GM12878 (cell line): ENCODE data around the gene CLEC3A. TPM values are rescaled to one million over a fixed set of nuclear protein-coding genes. Genes with fewer than 3 reads are reported as not detected.

Experiments
- ATAC-seq: fragments of 200-7000 bp; cut with Tn5 transposase; 3 replicates; pipeline ENCODE4 v1.9.1; 2020; ENCODE audit warnings: mild to moderate bottlenecking, moderate library complexity
- BruUV-seq: library from RNA; stranded (reverse); fragments of 400-500 nt; replicated peaks from 2 replicates; lab custom pipeline; 2021; lab: Mats Ljungman, UMichigan
- CTCF ChIA-PET: fragments of 300-600 bp; sonication (Branson Sonifier 250); formaldehyde crosslinking; extraction: SDS; loops from one replicate; lab custom pipeline; 2021; ENCODE audit warnings: inconsistent platforms; lab: Yijun Ruan, JAX
- POLR2A ChIA-PET: fragments of 350-600 bp; formaldehyde crosslinking; extraction: SDS; loops from one replicate; lab custom pipeline; 2021; ENCODE audit warnings: inconsistent platforms; lab: Charles Lee
- RAD21 ChIA-PET: fragments of 300-600 bp; sonication (Branson Sonifier 250); formaldehyde crosslinking; loops from one replicate; lab custom pipeline; 2023; ENCODE audit warnings: antibody characterized with exemption; ENCODE audit not compliant: unreplicated experiment; lab: Charles Lee
- SMC1A ChIA-PET: fragments of 300-600 bp; sonication (Branson Sonifier 250); formaldehyde crosslinking; loops from one replicate; lab custom pipeline; 2023; ENCODE audit not compliant: unreplicated experiment, uncharacterized antibody; lab: Charles Lee
- DNase-seq: peaks from one replicate; pipeline ENCODE4 v3.0.0-alpha.2; 2011; ENCODE audit warnings: low read depth, low spot score
- FAIRE-seq: peaks from 3 replicates; lab custom pipeline; 2011; peaks lifted over from hg19 to GRCh38; lab: Jason Lieb, UNC
- H2AFZ ChIP-seq: 2 replicates; pipeline ENCODE4 v1.6.0; 2011; ENCODE audit warnings: low read depth, low read length, control low read depth; ENCODE audit not compliant: control insufficient read depth
- H3K27ac ChIP-seq: 2 replicates; pipeline ENCODE4 v1.5.1; 2011; ENCODE audit warnings: control low read depth; ENCODE audit not compliant: control insufficient read depth, insufficient read depth
- H3K27me3 ChIP-seq, 2 experiments: replicated peaks in 1 of 2; 2 replicates each; pipeline versions ENCODE4 v1.6.0 to v1.6.1; 2011; ENCODE audit warnings: low read length in 1 of 2; ENCODE audit not compliant: control insufficient read depth in 2 of 2, insufficient read depth in 2 of 2
- H3K36me3 ChIP-seq, 2 experiments: 2 replicates each; pipeline ENCODE4 v1.5.1; 2011; ENCODE audit warnings: low read length in 1 of 2; ENCODE audit not compliant: control insufficient read depth in 2 of 2, insufficient read depth in 2 of 2
- H3K4me1 ChIP-seq: 2 replicates; pipeline ENCODE4 v1.6.1; 2011; ENCODE audit warnings: mild to moderate bottlenecking, low read length, moderate library complexity, mixed read lengths; ENCODE audit not compliant: control insufficient read depth, insufficient read depth
- H3K4me2 ChIP-seq: 2 replicates; pipeline ENCODE4 v1.6.0; 2011; ENCODE audit warnings: control low read depth; ENCODE audit not compliant: control insufficient read depth, insufficient read depth
- H3K4me3 ChIP-seq: fragments of 200-600 bp; sonication (generic); 2 replicates; pipeline ENCODE4 v1.5.1; 2016
- H3K79me2 ChIP-seq: 2 replicates; pipeline ENCODE4 v1.6.0; 2011; ENCODE audit warnings: low read length; ENCODE audit not compliant: control insufficient read depth, insufficient read depth
- H3K9ac ChIP-seq: 2 replicates; pipeline ENCODE4 v1.8.0; 2011; ENCODE audit warnings: low read length, control low read depth, mixed read lengths; ENCODE audit not compliant: control insufficient read depth, insufficient read depth
- H3K9me3 ChIP-seq: replicated peaks from 3 replicates; pipeline ENCODE4 v1.5.1; 2011; ENCODE audit warnings: mild to moderate bottlenecking, low read length; ENCODE audit not compliant: control insufficient read depth, insufficient read depth
- H4K20me1 ChIP-seq: 2 replicates; pipeline ENCODE4 v1.6.0; 2011; ENCODE audit not compliant: control insufficient read depth, insufficient read depth
- BCL11A ChIP-seq: IDR thresholded peaks from 2 replicates; pipeline ENCODE4 v1.6.1; 2011; ENCODE audit warnings: low read depth, low read length
- CBFB ChIP-seq: IDR thresholded peaks from 2 replicates; pipeline ENCODE4 v1.6.1; 2016; ENCODE audit warnings: antibody characterized with exemption, low read depth
- CEBPZ ChIP-seq: fragments of 150-350 bp; IDR thresholded peaks from 2 replicates; pipeline ENCODE4 v1.6.1; 2016; ENCODE audit warnings: low read depth, low read length
- CREB1 ChIP-seq: IDR thresholded peaks from 2 replicates; pipeline ENCODE4 v1.6.1; 2012; ENCODE audit warnings: low read depth, mild to moderate bottlenecking, inconsistent platforms
- KAT2A ChIP-seq: conservative IDR thresholded peaks from 2 replicates; pipeline ENCODE4 v1.6.1; 2011; ENCODE audit warnings: low read depth, low read length; ENCODE audit not compliant: control insufficient read depth
- RCOR1 ChIP-seq: conservative IDR thresholded peaks from 2 replicates; pipeline ENCODE4 v1.6.1; 2012; ENCODE audit warnings: low read depth, low read length, improper control_type of control experiment
- RFX5 ChIP-seq: IDR thresholded peaks from 2 replicates; pipeline ENCODE4 v1.6.1; 2011; ENCODE audit warnings: low read depth, low read length, improper control_type of control experiment
- SREBF2 ChIP-seq: IDR thresholded peaks from 2 replicates; pipeline ENCODE4 v1.6.1; 2012; ENCODE audit warnings: mild to moderate bottlenecking, low read length
- TAF1 ChIP-seq: IDR thresholded peaks from 2 replicates; pipeline ENCODE4 v1.6.1; 2011; ENCODE audit warnings: mild to moderate bottlenecking, low read depth, low read length, borderline replicate concordance
- TCF12 ChIP-seq: IDR thresholded peaks from 2 replicates; pipeline ENCODE4 v1.6.1; 2011; ENCODE audit warnings: low read depth, mild to moderate bottlenecking, low read length
- WGBS: methylation state at CpG from one replicate; pipeline ENCODE4 v1.1.6; 2016; ENCODE audit warnings: low lambda C conversion rate; ENCODE audit not compliant: insufficient replicate concordance, insufficient coverage; ENCODE audit errors: missing lambda C conversion rate; 5-methylcytosine and 5-hydroxymethylcytosine counted together
- in situ Hi-C: fragments of 300-500 bp; cut with MboI; formaldehyde crosslinking; loops from 9 replicates; pipeline ENCODE4 v1.14.3; 2018; ENCODE audit warnings: mixed read lengths
- intact Hi-C: fragments of 100-400 bp; cut with micrococcal nuclease; formaldehyde crosslinking; loops from one replicate; pipeline ENCODE4 v1.14.2; 2022; ENCODE audit not compliant: unreplicated experiment
- polyA plus RNA-seq, 11 experiments: library from polyadenylated mRNA; depleted of rRNA in 4 of 11; unstranded in 6 of 11; stranded (reverse) in 5 of 11; fragments of >200 nt; fragmentation: Nextera tagmentation in 4 of 11; fragmentation: Illumina TruSeq in 1 of 11; extraction: Ambion mirVana in 4 of 11; extraction: Trizol in 1 of 11; gene quantifications; 1 replicate in 1 of 11; 2 replicates in 10 of 11; pipeline versions ENCODE4 v1.2.1 to v1.2.3, GENCODE V29; 2011 to 2016; ENCODE audit warnings: inconsistent platforms in 2 of 11, missing spikeins in 2 of 11, low read depth in 1 of 11
- total RNA-seq, 4 experiments: library from RNA; depleted of rRNA in 3 of 4; stranded (reverse); fragments of >200 nt in 3 of 4; fragmentation: Illumina TruSeq in 1 of 4; extraction: Trizol in 1 of 4; gene quantifications; 2 replicates each; pipeline versions ENCODE4 v1.2.1 to v1.2.3, GENCODE V29; 2013 to 2021
- TF ChIP-seq, protein P1 (sequence below): IDR thresholded peaks from 2 replicates; pipeline ENCODE4 v1.6.1; 2012; ENCODE audit warnings: mild to moderate bottlenecking, low read depth, low read length

The CLEC3A gene
- total and polyA plus RNA-seq, 10 of the 15 experiments (the other 5 are each of a cell fraction or from before 2014, with no cell fraction given) = not detected

- no peak for TF ChIP-seq CEBPZ
- TF ChIP-seq RFX5 = no peak
- no peak for TF ChIP-seq TCF12
- TF ChIP-seq, all 136 proteins: peak for 0
These were observed 18.0 kb downstream of the CLEC3A start (continued) for GRCh38 chr16:78040396-78040795.

DNA sequence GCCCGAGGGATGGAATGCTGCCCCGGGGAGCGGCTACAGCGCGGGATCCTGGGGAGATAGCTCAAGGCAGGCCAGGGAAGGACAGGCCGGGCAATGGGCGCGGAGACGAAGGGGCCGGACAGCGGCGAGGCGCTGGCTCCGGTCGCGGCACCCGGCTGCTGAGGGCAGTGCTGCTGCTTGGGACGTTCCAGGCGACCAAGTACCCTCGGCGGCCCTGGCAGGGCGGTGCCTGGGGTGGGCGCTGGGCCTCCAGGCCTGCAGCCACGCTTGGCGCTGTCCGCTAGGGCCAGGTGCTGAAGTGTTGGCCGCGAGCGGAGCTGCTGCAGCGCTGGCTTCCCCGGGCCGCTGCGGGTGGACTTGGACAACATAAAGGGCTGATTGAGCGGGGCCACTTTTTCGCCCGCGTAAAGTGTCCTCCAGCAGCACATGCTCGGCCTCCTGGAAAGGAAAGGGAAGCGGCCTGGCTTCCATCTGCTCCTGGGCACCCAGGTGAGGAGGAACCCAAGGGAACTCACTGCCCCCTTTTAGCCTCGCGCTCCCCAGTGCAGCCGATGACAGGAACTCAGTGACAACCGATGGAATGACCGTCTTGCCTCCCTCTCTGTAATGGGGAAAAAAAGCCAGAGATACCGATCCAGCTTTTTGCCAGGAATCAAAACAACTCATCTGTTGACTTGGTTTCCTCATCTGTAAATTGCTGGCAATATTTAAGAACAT is 23.7 kb downstream of the CLEC3A start:
- CTCF ChIA-PET = no interaction called here
- RAD21 ChIA-PET = no interaction called here
- no peak for TF ChIP-seq TAF1
- TF ChIP-seq RCOR1 = no peak
- no peak for TF ChIP-seq SREBF2
- no peak for TF ChIP-seq CBFB
- no peak for TF ChIP-seq CREB1
- TF ChIP-seq, protein P1, sequence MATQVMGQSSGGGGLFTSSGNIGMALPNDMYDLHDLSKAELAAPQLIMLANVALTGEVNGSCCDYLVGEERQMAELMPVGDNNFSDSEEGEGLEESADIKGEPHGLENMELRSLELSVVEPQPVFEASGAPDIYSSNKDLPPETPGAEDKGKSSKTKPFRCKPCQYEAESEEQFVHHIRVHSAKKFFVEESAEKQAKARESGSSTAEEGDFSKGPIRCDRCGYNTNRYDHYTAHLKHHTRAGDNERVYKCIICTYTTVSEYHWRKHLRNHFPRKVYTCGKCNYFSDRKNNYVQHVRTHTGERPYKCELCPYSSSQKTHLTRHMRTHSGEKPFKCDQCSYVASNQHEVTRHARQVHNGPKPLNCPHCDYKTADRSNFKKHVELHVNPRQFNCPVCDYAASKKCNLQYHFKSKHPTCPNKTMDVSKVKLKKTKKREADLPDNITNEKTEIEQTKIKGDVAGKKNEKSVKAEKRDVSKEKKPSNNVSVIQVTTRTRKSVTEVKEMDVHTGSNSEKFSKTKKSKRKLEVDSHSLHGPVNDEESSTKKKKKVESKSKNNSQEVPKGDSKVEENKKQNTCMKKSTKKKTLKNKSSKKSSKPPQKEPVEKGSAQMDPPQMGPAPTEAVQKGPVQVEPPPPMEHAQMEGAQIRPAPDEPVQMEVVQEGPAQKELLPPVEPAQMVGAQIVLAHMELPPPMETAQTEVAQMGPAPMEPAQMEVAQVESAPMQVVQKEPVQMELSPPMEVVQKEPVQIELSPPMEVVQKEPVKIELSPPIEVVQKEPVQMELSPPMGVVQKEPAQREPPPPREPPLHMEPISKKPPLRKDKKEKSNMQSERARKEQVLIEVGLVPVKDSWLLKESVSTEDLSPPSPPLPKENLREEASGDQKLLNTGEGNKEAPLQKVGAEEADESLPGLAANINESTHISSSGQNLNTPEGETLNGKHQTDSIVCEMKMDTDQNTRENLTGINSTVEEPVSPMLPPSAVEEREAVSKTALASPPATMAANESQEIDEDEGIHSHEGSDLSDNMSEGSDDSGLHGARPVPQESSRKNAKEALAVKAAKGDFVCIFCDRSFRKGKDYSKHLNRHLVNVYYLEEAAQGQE = peak; percentile 85
- no peak for TF ChIP-seq BCL11A
- TF ChIP-seq KAT2A = no peak
- in situ Hi-C loops (no loop called here), intact Hi-C loops (no loop called here)
- no TSS peak for BruUV-seq
- no peak overlapping the region for H3K4me3 ChIP-seq
- peak; percentile 67 for ATAC-seq
- H3K4me2 ChIP-seq = no peak overlapping the region
- no peak overlapping the region for H2AFZ ChIP-seq
- SMC1A ChIA-PET = no interaction called here
- H3K79me2 ChIP-seq = no peaks in the 10 kb centered on the region
- WGBS = 44% methylated on average over 45 of the region's 45 CpGs
- no peak for DNase-seq
- POLR2A ChIA-PET = no interaction called here
- H3K36me3 ChIP-seq = no peaks in the 10 kb centered on the region
- no peaks in the 10 kb centered on the region for H4K20me1 ChIP-seq
- no peaks in the 10 kb centered on the region for H3K9me3 ChIP-seq
- no peak overlapping the region for H3K27ac ChIP-seq
- H3K4me1 ChIP-seq = no peaks in the 10 kb centered on the region
- no peak for FAIRE-seq
- peaks cover 0 to 4% of the 10 kb centered on the region in 2 experiments; a peak in 1 of 4 replicates for H3K27me3 ChIP-seq
- H3K9ac ChIP-seq = no peak overlapping the region
